SK-N-SH (cell line): ENCODE results near the gene GAB2. TPM values are rescaled to one million over a fixed set of nuclear protein-coding genes. Genes with fewer than 3 reads are reported as not detected.

Experiments
- CTCF ChIA-PET: fragments of 300-600, 350-600 bp; formaldehyde crosslinking; extraction: SDS; loops from one replicate; lab custom pipeline; 2021; lab: Yijun Ruan, JAX
- POLR2A ChIA-PET: fragments of 350-600 bp; sonication (Branson Sonifier 250); formaldehyde crosslinking; extraction: SDS; loops from one replicate; lab custom pipeline; 2020; ENCODE audit warnings: antibody characterized with exemption, inconsistent platforms; lab: Yijun Ruan, JAX
- DNase-seq: peaks from one replicate; pipeline ENCODE4 v3.0.0; 2012
- H2AFZ ChIP-seq: fragments of 200-600 bp; sonication (generic); 2 replicates; pipeline ENCODE4 v1.8.1; 2016; ENCODE audit warnings: antibody characterized with exemption, mild to moderate bottlenecking, low read depth
- H3F3A ChIP-seq: fragments of 200-600 bp; sonication (generic); replicated peaks from 2 replicates; pipeline ENCODE3; 2016; ENCODE audit warnings: antibody characterized with exemption, mild to moderate bottlenecking; ENCODE audit not compliant: insufficient read depth
- H3K27ac ChIP-seq, 2 experiments: fragments of 200-500 bp in 1 of 2; fragments of 200-600 bp in 1 of 2; sonication (Bioruptor generic) in 1 of 2; sonication (generic), shearing (Covaris generic) in 1 of 2; 2 replicates each; pipeline versions ENCODE4 v1.5.1 to v1.6.1; 2014 to 2016; ENCODE audit warnings: low read depth in 2 of 2, inconsistent platforms in 1 of 2, low read length in 1 of 2, mild to moderate bottlenecking in 1 of 2, mixed read lengths in 1 of 2
- H3K27me3 ChIP-seq: fragments of 200-600 bp; sonication (generic), shearing (Covaris generic); 2 replicates; pipeline ENCODE4 v1.6.1; 2016; ENCODE audit warnings: mixed run types; ENCODE audit not compliant: insufficient read depth
- H3K36me3 ChIP-seq, 2 experiments: fragments of 200-500 bp in 1 of 2; fragments of 200-600 bp in 1 of 2; sonication (Bioruptor generic) in 1 of 2; sonication (generic) in 1 of 2; replicated peaks in 1 of 2; 2 replicates each; pipeline versions ENCODE3 to v1.5.1; 2014 to 2016; ENCODE audit warnings: low read length in 1 of 2, mild to moderate bottlenecking in 1 of 2; ENCODE audit not compliant: insufficient read depth in 2 of 2, control insufficient read depth in 1 of 2
- H3K4me1 ChIP-seq, 2 experiments: fragments of 200-500 bp in 1 of 2; fragments of 200-600 bp in 1 of 2; sonication (Bioruptor generic) in 1 of 2; sonication (generic), shearing (Covaris generic) in 1 of 2; 2 replicates each; pipeline versions ENCODE4 v1.5.1 to v1.6.1; 2014 to 2016; ENCODE audit warnings: low read depth in 1 of 2, low read length in 1 of 2, mixed run types in 1 of 2; ENCODE audit not compliant: insufficient read depth in 2 of 2, control insufficient read depth in 1 of 2
- H3K4me2 ChIP-seq: fragments of 200-600 bp; sonication (generic), shearing (Covaris generic); 2 replicates; pipeline ENCODE4 v1.6.1; 2017; ENCODE audit warnings: mixed run types
- H3K4me3 ChIP-seq, 2 experiments: fragments of 200-500 bp in 1 of 2; fragments of 200-600 bp in 1 of 2; sonication (Bioruptor generic) in 1 of 2; sonication (generic), shearing (Covaris generic) in 1 of 2; 2 replicates each; pipeline versions ENCODE4 v1.5.1 to v1.8.1; 2014 to 2016; ENCODE audit warnings: low read depth in 2 of 2, inconsistent platforms in 1 of 2, low read length in 1 of 2, mild to moderate bottlenecking in 1 of 2, mixed read lengths in 1 of 2, moderate library complexity in 1 of 2
- H3K79me2 ChIP-seq: fragments of 200-600 bp; sonication (generic); 2 replicates; pipeline ENCODE4 v1.8.1; 2017; ENCODE audit warnings: mild to moderate bottlenecking; ENCODE audit not compliant: insufficient read depth
- H3K9ac ChIP-seq: fragments of 200-600 bp; sonication (generic); 2 replicates; pipeline ENCODE4 v1.6.1; 2017; ENCODE audit warnings: mixed run types
- H3K9me2 ChIP-seq: fragments of 200-600 bp; sonication (generic); 2 replicates; pipeline ENCODE4 v1.6.1; 2017; ENCODE audit warnings: mixed run types
- H3K9me3 ChIP-seq: fragments of 200-600 bp; sonication (generic); 2 replicates; pipeline ENCODE4 v1.6.1; 2017; ENCODE audit warnings: mixed run types, mild to moderate bottlenecking, moderate library complexity
- H4K20me1 ChIP-seq: fragments of 200-600 bp; sonication (generic); 2 replicates; pipeline ENCODE4 v1.6.1; 2017; ENCODE audit warnings: mild to moderate bottlenecking, mixed run types; ENCODE audit not compliant: insufficient read depth
- CHD2 ChIP-seq: fragments of 150-350 bp; IDR thresholded peaks from 2 replicates; pipeline ENCODE4 v1.6.1; 2018; ENCODE audit warnings: low read length; ENCODE audit not compliant: partially characterized antibody
- ELF1 ChIP-seq: IDR thresholded peaks from 2 replicates; pipeline ENCODE4 v1.4.0; 2012
- EZH2phosphoT487 ChIP-seq: fragments of 200-600 bp; sonication (generic); IDR thresholded peaks from 2 replicates; pipeline ENCODE4 v1.6.1; 2017; ENCODE audit warnings: low read depth, mixed run types, mild to moderate bottlenecking, antibody characterized with exemption, moderate library complexity, borderline replicate concordance
- FOXJ3 ChIP-seq: sonication (generic); formaldehyde crosslinking; IDR thresholded peaks from 2 replicates; pipeline ENCODE4 v1.5.1; 2020; ENCODE audit warnings: mild to moderate bottlenecking, missing genetic modification reagents
- FOXM1 ChIP-seq: IDR thresholded peaks from 2 replicates; pipeline ENCODE4 v1.4.0; 2012; ENCODE audit warnings: low read depth, mild to moderate bottlenecking
- GABPA ChIP-seq: IDR thresholded peaks from 2 replicates; pipeline ENCODE4 v1.4.0; 2012; ENCODE audit warnings: low read depth, mild to moderate bottlenecking
- IRF3 ChIP-seq: fragments of 150-350 bp; IDR thresholded peaks from 2 replicates; pipeline ENCODE4 v1.6.1; 2016; ENCODE audit warnings: mild to moderate bottlenecking, low read depth, low read length
- JUND ChIP-seq: IDR thresholded peaks from 2 replicates; pipeline ENCODE4 v1.4.0; 2012
- MAX ChIP-seq: IDR thresholded peaks from 2 replicates; pipeline ENCODE4 v1.4.0; 2012; ENCODE audit warnings: low read depth
- NFIC ChIP-seq: IDR thresholded peaks from 2 replicates; pipeline ENCODE4 v1.4.0; 2012; ENCODE audit warnings: borderline replicate concordance
- PBX3 ChIP-seq: IDR thresholded peaks from 2 replicates; pipeline ENCODE4; 2012
- RAD21 ChIP-seq: IDR thresholded peaks from 2 replicates; pipeline ENCODE4 v1.6.1; 2012; ENCODE audit warnings: mild to moderate bottlenecking, low read length
- REST ChIP-seq: IDR thresholded peaks from 2 replicates; pipeline ENCODE4 v1.6.1; 2012; ENCODE audit warnings: mild to moderate bottlenecking, low read depth, low read length, moderate library complexity
- RFX5 ChIP-seq: IDR thresholded peaks from 2 replicates; pipeline ENCODE4 v1.6.1; 2012; ENCODE audit warnings: mild to moderate bottlenecking, improper control_type of control experiment, low read length
- SIN3A ChIP-seq: IDR thresholded peaks from 2 replicates; pipeline ENCODE4 v1.6.1; 2012; ENCODE audit warnings: low read depth, mild to moderate bottlenecking, low read length, moderate library complexity, borderline replicate concordance
- SMC3 ChIP-seq: IDR thresholded peaks from 2 replicates; pipeline ENCODE4 v1.6.1; 2012; ENCODE audit warnings: low read depth, low read length, improper control_type of control experiment
- TAF1 ChIP-seq: IDR thresholded peaks from 2 replicates; pipeline ENCODE4 v1.6.1; 2012; ENCODE audit warnings: low read depth, mild to moderate bottlenecking, low read length, moderate library complexity, borderline replicate concordance
- TEAD4 ChIP-seq: IDR thresholded peaks from 2 replicates; pipeline ENCODE4 v1.4.0; 2012; ENCODE audit warnings: mild to moderate bottlenecking, borderline replicate concordance; ENCODE audit not compliant: insufficient read depth
- USF2 ChIP-seq: fragments of 150-350 bp; IDR thresholded peaks from 2 replicates; pipeline ENCODE4 v1.6.1; 2017; ENCODE audit warnings: antibody characterized with exemption, low read length, low read depth, borderline replicate concordance
- YY1 ChIP-seq: IDR thresholded peaks from 2 replicates; pipeline ENCODE4 v1.4.0; 2012; ENCODE audit warnings: low read depth, mild to moderate bottlenecking
- WGBS: methylation state at CpG from one replicate; pipeline ENCODE4 v1.1.6; 2017; ENCODE audit warnings: low lambda C conversion rate; 5-methylcytosine and 5-hydroxymethylcytosine counted together
- polyA plus RNA-seq, 3 experiments: library from polyadenylated mRNA; depleted of rRNA; stranded (reverse); fragments of >200 nt; gene quantifications; 2 replicates each; pipeline ENCODE4 v1.2.3, GENCODE V29; 2012

Gene GAB2
- polyA plus RNA-seq, 1 of the 3 experiments (the other 2 are of a cell fraction): 5.6 TPM

- CTCF ChIA-PET: no interaction called here
- no peak overlapping the region for H2AFZ ChIP-seq
- 97% methylated on average over 2 of the region's 2 CpGs for WGBS
- no peak overlapping the region for H3K27ac ChIP-seq
- H3K9me3 ChIP-seq: no peaks in the 10 kb centered on the region
- no peak overlapping the region for H3K4me3 ChIP-seq
- H3K27me3 ChIP-seq: no peaks in the 10 kb centered on the region
- POLR2A ChIA-PET: interaction anchor here (0.6 kb wide), 1 partner anchor 148 kb away, joined by 3 read pairs; no protein-coding TSS in a partner anchor
- no peaks in the 10 kb centered on the region for H4K20me1 ChIP-seq
- H3K36me3 ChIP-seq: peaks cover 3 to 7% of the 10 kb centered on the region in 2 experiments
- TF ChIP-seq YY1 (no peak), GABPA (no peak), RAD21 (no peak), SIN3A (no peak), ELF1 (no peak), RFX5 (no peak), NFIC (no peak)
- H3K9me2 ChIP-seq: no peaks in the 10 kb centered on the region
- H3K4me1 ChIP-seq: no peaks in the 10 kb centered on the region
- H3K9ac ChIP-seq: no peak overlapping the region
- H3K4me2 ChIP-seq: no peak overlapping the region
- no peaks in the 10 kb centered on the region for H3F3A ChIP-seq
- no peaks in the 10 kb centered on the region for H3K79me2 ChIP-seq
- DNase-seq: no peak
Measured at GRCh38 chr11:78467370-78467769, 49.8 kb upstream of the GAB2 start.

- Histone ChIP-seq H3K36me3 (peaks cover 3 to 7% of the 10 kb centered on the region in 2 experiments), H3K4me2 (no peak overlapping the region), H3K27me3 (no peaks in the 10 kb centered on the region), H3K4me3 (no peak overlapping the region), H3K9me3 (no peaks in the 10 kb centered on the region), H3K27ac (no peak overlapping the region), H3K9me2 (no peaks in the 10 kb centered on the region), H3K4me1 (peaks cover 0 to 9% of the 10 kb centered on the region in 2 experiments; a peak in 2 of 4 replicates), H4K20me1 (no peaks in the 10 kb centered on the region), H3K9ac (no peak overlapping the region), H2AFZ (no peak overlapping the region), H3F3A (peaks cover 13% of the 10 kb centered on the region), H3K79me2 (no peaks in the 10 kb centered on the region)
- no peak for DNase-seq
- ChIA-PET POLR2A (no interaction called here), CTCF (no interaction called here)
- 93% methylated on average over 10 of the region's 19 CpGs for WGBS
- TF ChIP-seq IRF3: no peak
- no peak for TF ChIP-seq YY1
- no peak for TF ChIP-seq RAD21
- no peak for TF ChIP-seq MAX
- no peak for TF ChIP-seq SMC3
- no peak for TF ChIP-seq EZH2phosphoT487
- TF ChIP-seq RFX5: no peak
- no peak for TF ChIP-seq TEAD4
- TF ChIP-seq REST: no peak
- TF ChIP-seq JUND: no peak
- no peak for TF ChIP-seq ELF1
- no peak for TF ChIP-seq SIN3A
- TF ChIP-seq PBX3: no peak
- TF ChIP-seq USF2: no peak
- TF ChIP-seq GABPA: no peak
- no peak for TF ChIP-seq CHD2
- TF ChIP-seq FOXM1: no peak
- TF ChIP-seq FOXJ3 (CRISPR knock-in tag): no peak
- TF ChIP-seq TAF1: no peak
Measured at GRCh38 chr11:78465169-78465942, 47.7 kb upstream of the GAB2 start.
